OCI-LY1 (cell line): ENCODE measurements around the gene AGPS.
"Not testable (repeated sequence)": the region's sequence is repeated elsewhere in the genome, so short reads cannot be mapped to it uniquely, and the experiment has no call there.

Experiments
- EZH2 ChIP-seq: fragments of 200-600 bp; sonication (generic), shearing (Covaris generic); IDR thresholded peaks from 2 replicates; pipeline ENCODE4 v1.8.0; 2017; ENCODE audit warnings: borderline replicate concordance, mixed run types, mild to moderate bottlenecking, antibody characterized with exemption, low read length, moderate library complexity, mixed read lengths
- TF ChIP-seq, protein P1 (sequence below): fragments of 200-600 bp; sonication (generic), shearing (Covaris generic); IDR thresholded peaks from 2 replicates; pipeline ENCODE4 v1.5.1; 2017; ENCODE audit warnings: mild to moderate bottlenecking, antibody characterized with exemption, low read length, moderate library complexity, mixed read lengths

DNA sequence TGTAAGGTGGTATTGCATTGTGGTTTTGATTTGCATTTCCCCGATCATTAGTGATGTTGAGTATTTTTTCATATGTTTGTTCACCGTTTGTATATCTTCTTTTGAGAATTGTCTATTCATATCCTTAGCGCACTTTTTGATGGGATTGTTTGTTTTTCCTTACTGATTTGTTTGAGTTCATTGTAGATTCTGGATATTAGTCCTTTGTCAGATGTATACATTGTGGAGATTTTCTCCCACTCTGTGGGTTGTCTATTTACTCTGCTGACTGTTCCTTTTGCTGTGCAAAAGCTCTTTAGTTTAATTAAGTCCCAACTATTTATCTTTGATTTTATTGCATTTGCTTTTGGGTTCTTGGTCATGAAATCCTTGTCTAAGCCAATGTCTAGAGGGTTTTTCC lies 38.0 kb upstream of the AGPS start:
- TF ChIP-seq, protein P1, sequence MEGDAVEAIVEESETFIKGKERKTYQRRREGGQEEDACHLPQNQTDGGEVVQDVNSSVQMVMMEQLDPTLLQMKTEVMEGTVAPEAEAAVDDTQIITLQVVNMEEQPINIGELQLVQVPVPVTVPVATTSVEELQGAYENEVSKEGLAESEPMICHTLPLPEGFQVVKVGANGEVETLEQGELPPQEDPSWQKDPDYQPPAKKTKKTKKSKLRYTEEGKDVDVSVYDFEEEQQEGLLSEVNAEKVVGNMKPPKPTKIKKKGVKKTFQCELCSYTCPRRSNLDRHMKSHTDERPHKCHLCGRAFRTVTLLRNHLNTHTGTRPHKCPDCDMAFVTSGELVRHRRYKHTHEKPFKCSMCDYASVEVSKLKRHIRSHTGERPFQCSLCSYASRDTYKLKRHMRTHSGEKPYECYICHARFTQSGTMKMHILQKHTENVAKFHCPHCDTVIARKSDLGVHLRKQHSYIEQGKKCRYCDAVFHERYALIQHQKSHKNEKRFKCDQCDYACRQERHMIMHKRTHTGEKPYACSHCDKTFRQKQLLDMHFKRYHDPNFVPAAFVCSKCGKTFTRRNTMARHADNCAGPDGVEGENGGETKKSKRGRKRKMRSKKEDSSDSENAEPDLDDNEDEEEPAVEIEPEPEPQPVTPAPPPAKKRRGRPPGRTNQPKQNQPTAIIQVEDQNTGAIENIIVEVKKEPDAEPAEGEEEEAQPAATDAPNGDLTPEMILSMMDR, result not testable (repeated sequence)
- TF ChIP-seq EZH2, result not testable (repeated sequence)
